ENCODE data around the gene RNU1-4.
"Not testable (repeated sequence)": the region's sequence is repeated elsewhere in the genome, so short reads cannot be mapped to it uniquely, and the experiment has no call there.

DNA sequence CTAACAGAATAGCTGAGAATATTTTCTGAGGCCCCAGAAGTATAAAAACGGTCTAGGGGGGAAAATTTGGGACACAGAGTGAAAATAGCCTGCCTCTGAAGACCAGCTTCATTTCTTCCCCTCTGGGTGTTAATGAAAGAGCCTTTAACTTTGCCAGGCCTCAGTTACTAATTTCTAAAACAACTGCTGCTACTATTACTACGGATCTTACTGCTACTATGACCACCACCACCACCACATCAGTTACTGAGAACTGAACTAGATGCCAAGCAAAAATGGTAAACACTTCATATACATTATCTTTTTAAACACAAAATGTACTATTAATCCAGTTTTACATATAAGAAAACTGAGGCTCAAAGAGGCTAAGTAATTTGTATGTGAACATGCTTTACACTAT lies 15.6 kb downstream of the RNU1-4 start:
- TF ChIP-seq, protein P1, sequence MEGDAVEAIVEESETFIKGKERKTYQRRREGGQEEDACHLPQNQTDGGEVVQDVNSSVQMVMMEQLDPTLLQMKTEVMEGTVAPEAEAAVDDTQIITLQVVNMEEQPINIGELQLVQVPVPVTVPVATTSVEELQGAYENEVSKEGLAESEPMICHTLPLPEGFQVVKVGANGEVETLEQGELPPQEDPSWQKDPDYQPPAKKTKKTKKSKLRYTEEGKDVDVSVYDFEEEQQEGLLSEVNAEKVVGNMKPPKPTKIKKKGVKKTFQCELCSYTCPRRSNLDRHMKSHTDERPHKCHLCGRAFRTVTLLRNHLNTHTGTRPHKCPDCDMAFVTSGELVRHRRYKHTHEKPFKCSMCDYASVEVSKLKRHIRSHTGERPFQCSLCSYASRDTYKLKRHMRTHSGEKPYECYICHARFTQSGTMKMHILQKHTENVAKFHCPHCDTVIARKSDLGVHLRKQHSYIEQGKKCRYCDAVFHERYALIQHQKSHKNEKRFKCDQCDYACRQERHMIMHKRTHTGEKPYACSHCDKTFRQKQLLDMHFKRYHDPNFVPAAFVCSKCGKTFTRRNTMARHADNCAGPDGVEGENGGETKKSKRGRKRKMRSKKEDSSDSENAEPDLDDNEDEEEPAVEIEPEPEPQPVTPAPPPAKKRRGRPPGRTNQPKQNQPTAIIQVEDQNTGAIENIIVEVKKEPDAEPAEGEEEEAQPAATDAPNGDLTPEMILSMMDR (IDR thresholded peaks at IDR 0.05) = not testable (repeated sequence)
- not testable (repeated sequence) for TF ChIP-seq POLR2A (IDR thresholded peaks at IDR 0.05)

All from uterus (tissue), 2 donors.